ENCODE measurements around the gene CUX1.

Gene CUX1

DNA sequence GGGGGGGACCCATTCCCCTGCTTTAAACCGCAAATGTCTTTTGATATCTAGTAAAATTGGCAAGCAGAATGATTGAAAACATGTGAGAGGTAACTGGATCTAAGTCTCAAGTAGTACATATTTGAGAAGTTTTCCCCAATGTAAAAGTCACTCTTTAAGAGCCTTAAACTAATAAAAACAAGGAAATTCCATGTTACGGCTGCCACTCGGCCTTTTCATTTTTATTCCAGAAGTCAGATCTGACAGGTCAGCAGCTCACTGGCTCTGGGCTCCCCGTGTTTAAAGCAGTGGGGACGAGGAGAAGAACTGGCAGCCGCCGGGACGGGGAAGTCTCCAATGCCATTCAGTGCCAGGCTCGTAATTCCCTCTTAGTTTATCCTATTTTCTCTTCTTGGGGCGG is 80.7 kb downstream of the CUX1 start:
- no peak for DNase-seq

DNA sequence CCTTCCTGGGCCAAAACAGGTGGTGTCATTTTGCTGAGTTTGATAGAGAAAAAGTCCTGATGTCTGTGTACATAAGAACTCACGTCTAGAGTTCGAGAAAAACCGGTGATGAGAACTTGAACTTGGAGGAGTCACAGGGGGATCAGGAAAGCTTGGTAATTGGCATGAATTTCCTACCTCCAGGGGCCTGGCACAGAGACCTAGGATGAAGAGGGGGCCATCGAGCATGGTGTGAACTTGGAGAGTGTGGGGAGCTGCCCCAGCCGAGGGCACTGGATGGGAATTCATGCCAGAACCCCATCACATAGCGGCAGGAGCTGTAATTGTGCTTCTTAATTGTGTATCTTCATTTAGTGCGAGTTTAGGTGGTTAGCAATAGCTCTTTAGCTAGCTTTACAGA is 82.2 kb downstream of the CUX1 start:
- DNase-seq: no peak

DNA sequence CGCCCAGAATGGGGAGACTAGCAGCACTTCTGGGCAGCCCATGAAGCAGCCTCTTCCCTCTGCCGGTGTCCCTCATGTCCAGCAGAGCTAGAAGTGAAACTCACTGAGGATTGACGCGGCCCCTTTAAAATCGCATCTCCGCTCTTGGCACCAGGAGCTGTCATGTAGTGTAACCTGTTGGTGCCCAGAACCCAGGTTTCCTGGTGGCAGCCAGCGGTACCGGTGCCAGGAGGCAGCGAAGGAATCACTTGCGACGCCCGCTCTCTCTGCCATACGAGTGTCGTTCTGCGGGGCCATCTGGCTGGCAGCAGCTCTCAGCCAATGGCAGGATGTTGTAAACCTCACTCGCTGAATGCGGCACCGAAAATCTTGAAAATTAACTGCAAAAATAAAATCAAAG is 82.7 kb downstream of the CUX1 start:
- no peak for DNase-seq

DNA sequence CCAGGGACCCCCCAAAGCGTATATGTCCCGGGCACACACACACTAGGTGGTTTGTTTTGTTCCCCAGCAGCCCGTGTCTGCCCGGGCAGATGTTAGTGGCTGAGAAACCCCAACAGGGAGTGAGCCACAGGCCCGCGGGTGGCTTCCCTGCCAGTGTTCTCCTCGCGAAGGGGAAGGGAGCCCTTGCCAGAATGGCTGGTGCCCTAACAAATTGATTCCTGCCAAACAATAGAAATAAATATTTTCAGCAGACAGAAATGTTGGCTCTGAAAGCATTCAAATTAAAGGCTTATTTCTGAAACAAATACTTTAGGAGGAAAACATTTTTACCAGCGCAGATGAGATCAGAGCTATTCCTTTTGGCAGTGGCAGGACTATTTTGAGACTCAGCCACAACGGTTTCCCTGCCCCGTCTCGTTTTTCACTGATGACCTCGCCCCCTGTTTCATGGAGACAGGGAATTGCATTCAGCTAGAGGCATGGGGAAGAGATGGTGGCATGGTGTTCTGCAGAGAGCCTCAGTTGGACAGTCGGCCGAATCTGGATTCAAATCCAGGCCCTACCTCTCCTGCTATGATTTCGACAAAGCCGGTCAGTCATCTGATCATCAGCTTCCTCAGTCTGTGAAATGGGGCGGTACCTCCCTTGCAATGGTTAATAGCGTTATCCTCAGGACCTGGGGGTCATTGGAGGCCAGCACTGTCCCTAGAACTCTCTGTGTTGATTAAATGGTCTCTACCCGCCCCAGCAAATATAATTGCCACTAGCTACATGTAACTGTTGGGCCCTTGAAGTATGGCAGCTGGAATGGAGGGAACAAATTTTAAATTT is 84.5 kb downstream of the CUX1 start:
- no peak for DNase-seq

DNA sequence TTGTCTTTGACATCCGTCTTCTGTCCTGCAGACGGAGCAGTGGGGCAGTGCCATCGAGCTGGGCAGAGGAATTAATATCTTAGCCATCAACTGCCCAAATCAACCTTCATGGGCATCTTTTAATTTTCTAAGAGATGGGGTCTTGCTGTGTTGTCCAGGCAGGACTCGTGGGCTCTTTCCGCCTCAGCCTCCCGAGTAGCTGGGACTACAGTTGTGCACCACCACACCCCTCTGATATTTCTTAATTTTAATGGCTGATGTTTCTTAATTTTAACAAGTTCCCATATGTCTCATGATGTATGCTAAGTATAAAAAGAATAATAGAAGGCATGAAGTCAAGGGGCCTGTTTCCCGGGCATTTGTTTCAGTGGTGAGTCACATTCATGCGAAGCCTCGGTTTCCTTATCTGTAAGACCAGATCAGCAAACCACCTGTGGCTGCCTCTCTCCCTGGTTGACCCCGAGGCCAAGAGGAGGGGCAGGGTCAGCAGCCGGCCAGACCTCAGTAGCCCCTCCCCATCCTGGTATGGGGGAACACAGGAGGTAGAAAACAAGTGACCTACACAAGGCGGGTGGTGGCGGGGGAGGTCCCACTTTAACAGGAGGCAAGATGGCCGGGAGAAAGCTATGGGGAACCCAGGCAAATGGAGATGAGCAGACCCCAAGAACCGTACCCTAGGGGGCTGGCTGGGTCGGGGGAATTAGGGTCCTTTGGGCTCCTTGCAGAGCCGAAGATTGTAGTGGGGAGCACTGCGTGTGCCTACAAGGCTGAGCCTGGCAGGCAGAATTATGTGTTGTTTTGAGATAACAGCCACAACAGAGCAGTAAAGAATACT is 85.5 kb downstream of the CUX1 start:
- DNase-seq: no peak

DNA sequence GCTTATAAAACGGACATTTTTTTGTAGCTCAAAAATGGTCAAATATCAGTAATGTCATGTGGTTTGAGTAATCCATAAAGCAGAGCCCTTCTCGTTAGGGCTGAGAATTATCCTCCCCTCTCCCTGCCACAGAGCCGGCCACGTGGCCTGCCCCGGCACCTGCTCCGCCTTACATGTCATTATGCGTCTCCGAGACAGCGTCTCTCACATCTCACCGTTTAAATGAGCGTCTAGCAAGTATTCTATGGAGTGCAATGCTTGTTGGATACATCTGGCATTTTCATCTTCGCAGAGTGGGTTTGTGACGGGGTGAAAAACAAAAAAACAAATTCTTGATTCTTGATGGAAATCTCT is 86.1 kb downstream of the CUX1 start:
- DNase-seq: no peak

DNA sequence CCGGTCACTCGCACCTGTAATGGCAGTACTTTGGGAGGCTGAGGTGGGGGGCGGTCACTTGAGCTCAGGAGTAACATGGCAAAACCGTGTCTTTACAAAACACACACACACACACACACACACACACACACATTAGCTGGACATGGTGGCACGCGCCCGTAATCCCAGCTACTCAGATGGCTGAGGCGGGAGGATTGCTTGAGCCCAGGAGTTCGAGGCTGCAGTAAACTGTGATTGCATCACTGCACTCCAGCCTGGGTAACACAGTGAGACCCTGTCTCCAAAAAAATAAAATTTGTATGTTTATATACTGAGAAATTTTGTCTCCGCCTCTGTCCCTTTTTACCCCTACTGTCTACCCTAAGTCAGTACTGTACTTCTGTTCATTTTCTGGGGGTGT is 86.6 kb downstream of the CUX1 start:
- no peak for DNase-seq

DNA sequence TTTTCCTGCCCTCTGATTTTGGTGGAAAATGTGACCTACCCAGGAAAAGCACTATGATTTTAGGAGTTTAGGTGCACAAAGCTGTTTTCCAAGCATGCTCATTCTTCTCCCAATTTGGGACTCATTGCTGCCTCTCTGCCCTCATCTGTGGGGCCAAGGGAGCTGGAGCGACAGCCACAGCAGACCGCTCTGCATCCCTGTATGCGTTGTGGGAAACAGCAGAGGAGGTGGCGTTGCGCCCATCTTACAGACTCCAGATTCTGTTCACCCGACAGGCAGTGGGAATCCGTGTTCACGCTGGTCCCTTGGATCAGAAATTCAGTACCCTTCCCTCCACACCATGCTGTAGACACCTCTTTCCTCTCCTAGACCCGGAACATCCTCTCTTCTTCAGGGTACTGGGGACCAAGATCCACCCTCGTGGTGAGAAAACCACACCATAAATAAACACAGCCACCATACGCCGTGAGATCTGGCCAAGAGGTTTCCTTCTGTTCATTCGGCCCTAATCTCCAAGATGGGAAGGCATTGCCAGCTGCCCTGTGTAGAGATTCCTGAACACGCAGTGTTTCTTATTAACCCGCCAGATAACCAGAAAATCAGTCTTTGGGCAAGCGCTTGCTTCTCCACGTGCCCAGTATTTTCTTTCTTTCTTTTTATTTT is 87.9 kb downstream of the CUX1 start:
- no peak for DNase-seq

DNA sequence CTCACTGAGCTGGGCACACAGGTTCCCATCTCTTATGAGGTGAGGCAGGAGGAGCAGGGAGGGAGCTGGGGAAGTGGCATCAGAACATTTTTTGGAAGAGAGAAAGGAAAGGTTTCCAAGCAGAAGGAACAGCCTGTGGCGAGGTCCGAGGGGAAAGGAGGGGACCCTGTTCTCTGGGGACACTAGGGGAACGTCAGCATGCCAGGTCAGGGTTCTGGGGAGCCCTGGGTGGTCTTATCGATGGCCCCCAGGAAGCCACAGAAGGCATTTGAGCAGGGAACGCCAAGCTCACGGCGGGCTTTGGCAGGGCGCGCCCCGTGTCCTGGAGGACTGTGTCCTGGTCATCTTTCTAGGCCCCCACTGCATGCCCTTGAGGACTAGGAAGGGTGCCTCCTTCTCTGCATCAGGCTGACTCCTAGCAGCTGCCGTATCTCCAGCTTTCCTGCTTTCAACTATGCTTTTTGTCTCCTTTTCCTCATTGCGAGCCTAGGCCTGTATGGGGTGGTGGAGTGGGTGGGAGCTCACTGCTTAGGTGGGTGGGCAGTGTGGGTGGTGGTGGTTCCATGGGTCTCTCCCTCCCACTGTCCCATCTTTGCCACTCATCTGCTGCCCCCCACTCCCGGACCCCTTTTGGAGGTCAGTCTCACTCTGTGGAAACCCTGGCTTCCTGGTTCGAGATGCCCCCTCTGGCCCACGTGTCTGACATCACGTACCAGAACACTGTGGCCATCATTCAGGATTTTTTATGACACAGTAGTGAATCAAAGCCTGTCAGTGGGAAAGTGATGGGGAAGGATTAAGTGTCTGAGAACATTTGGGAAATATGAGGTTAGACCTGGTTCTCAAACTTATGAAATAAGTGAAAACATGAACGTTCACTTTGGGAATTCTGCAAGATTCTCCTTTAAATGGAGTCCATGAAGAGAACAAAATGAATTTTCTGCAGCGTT is 89.1 kb downstream of the CUX1 start:
- no peak for DNase-seq

DNA sequence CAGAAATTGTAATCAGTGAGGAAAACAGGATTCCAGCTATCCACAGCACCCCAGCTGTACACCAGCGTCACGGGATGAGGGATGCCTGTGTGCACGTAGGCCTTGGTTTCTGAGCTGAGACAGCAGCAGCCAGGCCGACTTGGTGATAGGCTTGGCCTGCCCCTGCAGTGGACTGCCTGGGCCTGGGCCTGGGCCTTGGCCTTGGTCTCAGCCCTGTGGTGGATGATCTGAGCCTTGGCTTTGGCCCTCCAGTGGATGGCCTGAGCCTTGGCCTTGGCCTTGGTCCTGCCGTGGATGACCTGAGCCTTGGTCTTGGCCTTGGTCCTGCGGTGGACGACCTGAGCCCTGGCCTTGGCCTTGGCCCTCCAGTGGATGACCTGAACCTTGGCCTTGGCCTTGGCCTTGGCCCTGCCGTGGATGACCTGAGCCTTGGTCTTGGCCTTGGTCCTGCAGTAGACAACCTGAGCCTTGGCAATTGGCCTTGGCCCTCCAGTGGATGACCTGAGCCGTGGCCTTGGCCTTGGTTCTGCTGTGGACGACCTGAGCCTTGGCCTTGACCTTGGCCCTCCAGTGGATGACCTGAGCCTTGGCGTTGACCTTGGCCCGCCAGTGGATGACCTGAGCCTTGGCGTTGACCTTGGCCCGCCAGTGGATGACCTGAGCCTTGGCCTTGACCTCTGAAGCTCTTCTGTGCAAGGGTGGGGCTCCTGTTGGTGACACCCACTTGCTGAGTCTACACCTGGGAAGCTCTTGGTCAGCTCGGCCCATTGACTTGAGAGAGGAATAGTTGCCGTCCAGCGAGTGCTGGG is 93.8 kb downstream of the CUX1 start:
- DNase-seq: no peak

DNA sequence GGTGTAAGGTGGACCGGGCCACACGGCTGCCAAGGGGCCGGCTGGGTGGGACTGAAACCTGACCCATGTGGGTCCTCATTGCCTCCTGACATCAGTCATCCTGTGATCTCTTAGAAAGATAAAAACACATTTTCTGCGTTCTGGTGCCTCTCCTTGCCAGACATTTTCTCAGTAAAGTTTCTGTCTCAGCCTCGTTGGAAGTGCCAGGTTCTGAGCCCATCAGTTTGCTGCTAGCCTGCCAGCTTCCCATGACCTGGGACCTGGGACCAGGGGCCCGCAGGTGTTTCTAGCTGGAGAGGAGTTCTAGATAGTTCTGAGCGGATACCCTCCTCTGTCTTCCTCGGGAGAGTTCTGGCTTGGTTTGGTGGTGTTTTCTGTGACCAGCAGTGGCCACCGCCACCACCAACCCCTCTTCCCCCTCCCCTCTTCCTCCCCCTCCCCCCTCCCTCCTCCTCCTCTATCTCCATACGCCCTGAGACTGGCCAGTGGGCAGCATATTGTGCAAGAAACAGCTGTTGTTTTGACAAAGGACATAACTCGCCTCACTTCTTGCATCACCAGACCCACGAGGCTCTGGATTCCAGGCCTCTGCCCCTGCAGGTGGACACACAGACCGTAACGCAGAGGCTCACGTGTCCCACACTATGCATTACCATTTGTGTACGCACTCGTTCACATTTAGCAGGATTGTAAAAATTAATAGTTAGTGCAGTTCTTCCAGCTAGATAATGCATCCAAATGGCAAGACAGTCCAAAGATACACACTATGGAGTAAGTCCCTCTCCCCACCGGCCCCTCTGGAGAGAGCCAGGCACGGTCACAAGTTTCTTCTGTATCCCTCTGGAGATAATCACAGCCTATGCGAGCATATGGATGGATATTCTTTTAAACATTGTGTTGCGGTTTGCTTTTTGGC is 94.6 kb downstream of the CUX1 start:
- DNase-seq: no peak

DNA sequence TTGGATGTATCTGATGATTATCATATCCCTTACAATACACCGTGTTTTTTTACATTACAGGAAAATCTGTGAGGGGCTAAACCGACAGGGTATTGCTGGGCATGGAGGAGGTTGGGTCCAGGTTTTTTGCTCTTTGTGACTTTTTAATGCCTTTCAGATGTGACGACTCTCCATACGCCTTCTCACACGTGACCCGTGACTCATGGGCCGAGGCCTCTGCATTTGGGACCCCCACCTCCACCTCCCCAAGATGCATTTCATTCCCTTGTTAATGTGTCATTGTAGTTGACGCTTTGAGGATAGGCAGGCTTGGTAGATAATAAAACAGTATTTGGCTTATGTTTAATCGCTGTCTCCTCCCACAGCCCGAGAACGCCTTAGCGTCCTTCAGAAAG is 95.3 kb downstream of the CUX1 start:
- no peak for DNase-seq

DNA sequence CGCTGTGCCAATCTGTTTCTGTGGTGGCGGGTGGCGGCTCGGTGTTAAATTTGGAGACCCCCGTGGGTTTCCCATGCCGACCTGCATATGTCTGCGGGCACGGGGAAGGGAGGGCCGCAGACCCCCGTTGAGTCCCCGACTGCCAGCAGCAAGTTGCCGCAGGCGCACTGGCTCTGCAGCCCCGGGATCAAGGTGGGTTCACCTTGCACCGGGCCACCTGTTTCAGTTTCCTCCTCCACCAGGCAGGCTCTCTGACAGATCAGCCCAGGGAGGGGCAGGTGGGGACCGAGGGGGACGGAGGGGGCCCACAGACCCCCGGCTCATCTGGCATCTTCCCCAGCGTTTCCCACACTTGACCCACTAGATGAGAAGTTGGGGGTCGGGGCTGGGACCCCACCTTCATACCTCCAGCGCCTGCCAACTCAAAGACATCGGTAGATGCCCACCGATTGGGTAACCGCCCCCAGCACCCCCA is 95.9 kb downstream of the CUX1 start:
- DNase-seq: no peak

DNA sequence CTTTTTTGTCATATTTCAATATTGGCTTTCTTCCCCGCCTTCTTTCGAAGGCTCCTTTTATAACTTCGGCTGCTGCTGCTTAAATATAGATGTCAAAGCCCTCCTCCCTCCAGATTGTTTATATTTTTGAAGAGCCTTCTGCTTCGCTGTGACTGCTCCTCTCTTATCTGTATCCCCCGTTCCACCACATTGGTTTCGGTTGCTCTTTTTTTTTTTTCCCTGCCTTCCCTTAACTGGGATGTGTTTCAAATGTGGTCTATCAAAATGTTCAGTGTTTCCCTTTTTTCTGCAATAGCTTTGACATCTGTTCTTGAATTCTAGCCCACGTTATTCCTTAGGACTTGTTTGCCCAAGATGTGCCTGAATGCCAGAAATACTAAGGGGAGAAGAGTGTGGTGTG is 96.4 kb downstream of the CUX1 start:
- DNase-seq: no peak

DNA sequence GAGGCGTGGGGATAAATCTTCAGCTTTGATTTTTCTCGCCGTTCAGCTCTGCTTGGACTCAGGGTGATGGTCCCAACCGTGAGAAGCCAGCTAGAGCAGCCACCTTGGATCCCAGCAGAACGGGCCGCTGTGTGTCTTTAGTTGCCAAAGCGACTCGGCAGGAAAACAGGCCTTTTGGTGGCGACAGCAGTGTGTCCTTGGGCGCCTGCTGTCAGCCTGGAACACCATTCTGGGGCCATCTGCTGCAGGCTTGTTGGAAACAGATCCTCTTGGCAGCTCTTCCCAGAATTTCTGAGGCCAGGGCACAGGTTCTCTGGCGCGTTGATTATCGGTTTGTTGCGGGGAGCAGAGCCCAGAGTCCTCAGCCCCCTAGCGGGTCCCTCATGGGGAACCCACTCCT is 97.6 kb downstream of the CUX1 start:
- DNase-seq: no peak

DNA sequence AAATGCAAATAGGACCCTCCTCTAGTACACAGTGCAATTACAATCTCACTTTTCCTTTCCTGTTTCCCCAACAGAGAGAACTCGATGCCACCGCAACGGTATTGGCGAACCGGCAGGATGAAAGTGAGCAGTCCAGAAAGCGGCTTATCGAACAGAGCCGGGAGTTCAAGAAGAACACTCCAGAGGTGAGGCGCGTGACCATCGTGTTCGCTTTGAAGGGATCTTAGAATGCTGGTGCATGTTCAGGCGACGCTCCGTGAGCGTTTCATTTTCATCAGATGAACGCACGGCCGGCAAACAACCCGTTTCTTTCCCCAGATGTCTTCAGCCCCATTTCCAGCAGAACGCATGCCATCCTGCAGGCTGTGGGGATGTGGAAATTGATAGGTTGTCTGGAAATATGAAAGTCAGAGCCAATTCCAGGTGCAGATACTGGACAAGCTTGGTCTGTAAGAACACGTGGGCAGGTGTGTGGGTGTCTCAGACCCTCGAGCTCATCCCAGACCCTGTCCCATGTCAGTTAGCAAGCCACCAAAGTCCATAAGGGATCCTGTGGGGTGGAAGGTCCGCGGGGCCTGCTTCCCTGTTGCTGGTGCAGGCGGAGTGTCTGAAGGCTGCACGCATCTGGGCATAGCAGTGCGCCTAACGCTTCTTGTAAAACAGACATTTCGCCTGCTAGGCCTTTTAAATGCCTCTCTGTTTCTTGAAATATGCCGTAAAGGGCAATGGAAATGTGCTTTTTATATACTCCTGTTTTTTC is 98.8 kb downstream of the CUX1 start:
- no peak for DNase-seq

DNA sequence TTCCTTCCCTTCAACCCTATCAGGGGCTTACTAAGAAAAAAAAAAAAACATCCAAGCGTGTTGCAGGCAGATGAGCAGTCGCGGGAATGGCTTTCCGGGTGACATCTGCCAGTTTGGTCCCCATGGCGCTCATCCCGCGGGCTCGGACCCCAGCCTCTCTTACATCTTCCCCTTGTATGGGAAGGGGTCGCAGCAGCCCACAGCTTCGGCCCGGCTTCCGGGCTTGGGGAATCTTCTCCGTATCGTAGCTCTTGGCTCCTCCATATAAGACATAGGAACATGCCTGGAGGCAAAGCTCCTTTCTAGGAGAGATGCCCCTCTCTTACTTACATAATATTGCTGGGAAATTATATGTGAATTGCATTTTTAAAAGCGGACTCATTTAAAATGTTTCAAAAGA is 99.5 kb downstream of the CUX1 start:
- no peak for DNase-seq

DNA sequence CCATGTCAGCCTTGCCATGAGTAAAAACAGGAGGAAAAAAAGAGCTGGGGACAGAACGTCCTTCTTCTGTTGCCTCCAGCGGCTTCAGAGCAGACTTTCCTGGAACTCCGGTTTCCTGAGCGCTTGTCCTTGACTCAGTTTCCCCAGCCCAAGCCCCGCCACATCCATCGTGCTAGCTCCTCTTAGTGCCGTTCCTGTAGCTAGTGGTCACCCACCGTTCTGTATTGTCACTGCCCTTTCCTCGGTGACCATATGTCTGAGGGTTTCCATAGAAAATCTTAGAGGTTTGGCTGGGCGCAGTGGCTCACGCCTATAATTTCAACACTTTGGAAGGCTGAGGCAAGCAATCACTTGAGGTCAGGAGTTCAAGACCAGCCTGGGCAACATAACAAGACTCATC is 100.1 kb downstream of the CUX1 start:
- DNase-seq: no peak

DNA sequence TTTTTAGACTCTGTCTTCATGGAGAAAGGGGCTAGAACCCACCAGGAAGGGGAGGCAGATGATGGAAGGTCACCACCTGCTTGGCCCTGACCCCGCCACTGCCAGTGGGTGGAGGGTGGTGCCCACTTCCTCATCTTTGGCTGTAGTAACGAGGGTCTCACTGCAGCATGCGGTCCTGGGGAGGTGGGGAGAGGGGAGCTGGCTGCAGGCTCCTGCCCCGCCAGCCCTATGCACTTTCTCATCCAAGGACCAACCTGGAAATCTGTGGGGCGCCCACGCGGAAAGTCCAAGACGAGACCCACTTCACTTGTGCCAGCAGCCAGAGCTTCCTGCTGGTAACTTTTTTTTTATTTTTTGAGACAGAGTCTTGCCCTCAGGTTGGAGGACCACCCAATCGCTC is 101.0 kb downstream of the CUX1 start:
- DNase-seq: no peak

All from activated CD4-positive, alpha-beta T cell treated with anti-CD3 and anti-CD28 coated beads, Interleukin-10, Interleukin-2, amounts not matched to agents 100 ng/mL and 50 ng/mL, durations not matched to agents 16 hours and 8 hours (primary cell).